Activated CD8-positive, alpha-beta memory T cell treated with anti-CD3 and anti-CD28 coated beads for 1 hour (primary cell): ENCODE results near the gene PTGES2.
"Not testable (repeated sequence)": the region's sequence is repeated elsewhere in the genome, so short reads cannot be mapped to it uniquely, and the experiment has no call there.

Experiments
- DNase-seq, 2 donors: peaks; one replicate each; pipeline ENCODE4 v3.0.0-alpha.2; 2020; ENCODE audit warnings: low read depth in 1 of 2; ENCODE audit errors: extremely low read depth in 1 of 2

The PTGES2 gene

GRCh38 chr9:128092199-128092977 lies 35.1 kb downstream of the PTGES2 start:
- no peak for DNase-seq

- DNase-seq = no peak
These were observed 36.0 kb downstream of the PTGES2 start for GRCh38 chr9:128091571-128091970.

- no peak for DNase-seq
These were observed 36.4 kb downstream of the PTGES2 start for GRCh38 chr9:128091144-128091543.

GRCh38 chr9:128089299-128089698 lies 38.2 kb downstream of the PTGES2 start:
- DNase-seq = no peak

GRCh38 chr9:128088253-128088945 lies 39.1 kb downstream of the PTGES2 start:
- no peak for DNase-seq

GRCh38 chr9:128087262-128087661 lies 40.3 kb downstream of the PTGES2 start:
- no peak for DNase-seq

GRCh38 chr9:128085943-128086342 lies 41.6 kb downstream of the PTGES2 start:
- DNase-seq = no peak

GRCh38 chr9:128084746-128085145 lies 42.8 kb downstream of the PTGES2 start:
- no peak for DNase-seq

- no peak for DNase-seq
These were observed 45.4 kb downstream of the PTGES2 start for GRCh38 chr9:128082151-128082550.

GRCh38 chr9:128081056-128081455 lies 46.5 kb downstream of the PTGES2 start:
- DNase-seq = no peak

GRCh38 chr9:128080206-128080605 lies 47.3 kb downstream of the PTGES2 start:
- no peak for DNase-seq

- DNase-seq = no peak
These were observed 48.8 kb downstream of the PTGES2 start for GRCh38 chr9:128078504-128079434.

- no peak for DNase-seq
These were observed 49.6 kb downstream of the PTGES2 start for GRCh38 chr9:128077847-128078503.

- no peak for DNase-seq
These were observed 54.2 kb downstream of the PTGES2 start for GRCh38 chr9:128073253-128073886.

- DNase-seq = peak in 1 of 2 donors; percentile 33
These were observed 55.1 kb downstream of the PTGES2 start for GRCh38 chr9:128072144-128073021.

GRCh38 chr9:128071475-128071874 lies 56.1 kb downstream of the PTGES2 start:
- DNase-seq = not testable (repeated sequence)

GRCh38 chr9:128070874-128071273 lies 56.7 kb downstream of the PTGES2 start:
- DNase-seq = no peak
